Tibial nerve (tissue), 4 donors: Measurements from ENCODE around the gene DLG1.

Experiments used
- EP300 ChIP-seq, 2 donors: sonication (generic); formaldehyde crosslinking; IDR thresholded peaks; one replicate each; pipeline ENCODE4 v1.6.1; 2017; ENCODE audit warnings: antibody characterized with exemption in 2 of 2, mild to moderate bottlenecking in 1 of 2
- POLR2A ChIP-seq, 2 donors: fragments of 450-650 bp; IDR thresholded peaks; one replicate each; pipeline ENCODE4 v1.6.1; 2017; ENCODE audit warnings: antibody characterized with exemption in 2 of 2, mild to moderate bottlenecking in 2 of 2, moderate library complexity in 2 of 2
- TF ChIP-seq, protein P1 (sequence below), 5 experiments: fragments of 200-600 bp in 3 of 5; fragments of 450-650 bp in 2 of 5; sonication (generic) in 3 of 5; IDR thresholded peaks; one replicate each; pipeline ENCODE4 v1.5.1; 2016 to 2019; ENCODE audit warnings: antibody characterized with exemption in 5 of 5, mild to moderate bottlenecking in 3 of 5, moderate library complexity in 2 of 5

DNA sequence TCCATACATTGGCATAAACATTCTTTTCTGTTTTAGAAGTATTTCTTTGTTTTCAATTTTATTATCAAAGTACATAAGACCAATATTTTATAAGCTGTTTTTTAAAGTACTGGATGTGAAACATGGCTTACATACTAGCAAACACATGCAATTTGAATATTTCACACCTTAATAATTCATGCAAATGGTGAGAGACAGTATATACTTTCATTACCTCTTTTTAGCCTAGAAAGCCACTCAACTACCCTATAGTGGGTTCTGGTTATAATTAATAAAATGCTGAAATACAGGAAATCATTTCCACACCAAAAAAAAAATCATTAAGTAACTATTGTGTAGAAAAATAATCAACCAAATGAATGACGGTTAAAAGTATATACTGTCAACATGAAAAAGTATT lies 230.3 kb downstream of the DLG1 start:
- TF ChIP-seq POLR2A (IDR thresholded peaks at IDR 0.05) (no peak), EP300 (IDR thresholded peaks at IDR 0.05) (no peak)
- TF ChIP-seq, protein P1, sequence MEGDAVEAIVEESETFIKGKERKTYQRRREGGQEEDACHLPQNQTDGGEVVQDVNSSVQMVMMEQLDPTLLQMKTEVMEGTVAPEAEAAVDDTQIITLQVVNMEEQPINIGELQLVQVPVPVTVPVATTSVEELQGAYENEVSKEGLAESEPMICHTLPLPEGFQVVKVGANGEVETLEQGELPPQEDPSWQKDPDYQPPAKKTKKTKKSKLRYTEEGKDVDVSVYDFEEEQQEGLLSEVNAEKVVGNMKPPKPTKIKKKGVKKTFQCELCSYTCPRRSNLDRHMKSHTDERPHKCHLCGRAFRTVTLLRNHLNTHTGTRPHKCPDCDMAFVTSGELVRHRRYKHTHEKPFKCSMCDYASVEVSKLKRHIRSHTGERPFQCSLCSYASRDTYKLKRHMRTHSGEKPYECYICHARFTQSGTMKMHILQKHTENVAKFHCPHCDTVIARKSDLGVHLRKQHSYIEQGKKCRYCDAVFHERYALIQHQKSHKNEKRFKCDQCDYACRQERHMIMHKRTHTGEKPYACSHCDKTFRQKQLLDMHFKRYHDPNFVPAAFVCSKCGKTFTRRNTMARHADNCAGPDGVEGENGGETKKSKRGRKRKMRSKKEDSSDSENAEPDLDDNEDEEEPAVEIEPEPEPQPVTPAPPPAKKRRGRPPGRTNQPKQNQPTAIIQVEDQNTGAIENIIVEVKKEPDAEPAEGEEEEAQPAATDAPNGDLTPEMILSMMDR (IDR thresholded peaks at IDR 0.05): no peak
